CD1c-positive myeloid dendritic cell (primary cell): ENCODE data around the gene PCBP3.

ENCODE experiments used
- DNase-seq: peaks from one replicate; pipeline ENCODE4 v3.0.0-alpha.2; 2016; ENCODE audit errors: extremely low spot score

The PCBP3 gene

GRCh38 chr21:45787371-45787770 lies 143.8 kb downstream of the PCBP3 start:
- DNase-seq = no peak

- DNase-seq = no peak
Observed at GRCh38 chr21:45788198-45788597, 144.7 kb downstream of the PCBP3 start.

GRCh38 chr21:45788637-45789506 lies 145.3 kb downstream of the PCBP3 start:
- DNase-seq = no peak

- no peak for DNase-seq
Observed at GRCh38 chr21:45790427-45790826, 146.9 kb downstream of the PCBP3 start.

- no peak for DNase-seq
Observed at GRCh38 chr21:45791562-45792418, 148.3 kb downstream of the PCBP3 start.

GRCh38 chr21:45792682-45793383 lies 149.3 kb downstream of the PCBP3 start:
- no peak for DNase-seq

- DNase-seq = no peak
Observed at GRCh38 chr21:45794027-45794426, 150.5 kb downstream of the PCBP3 start.

GRCh38 chr21:45796003-45796402 lies 152.5 kb downstream of the PCBP3 start:
- DNase-seq = no peak

GRCh38 chr21:45797338-45797737 lies 153.8 kb downstream of the PCBP3 start:
- no peak for DNase-seq

GRCh38 chr21:45799765-45800338 lies 156.3 kb downstream of the PCBP3 start:
- DNase-seq = no peak

- no peak for DNase-seq
Observed at GRCh38 chr21:45800339-45801080, 157.0 kb downstream of the PCBP3 start.

- DNase-seq = no peak
Observed at GRCh38 chr21:45801129-45801964, 157.8 kb downstream of the PCBP3 start.

GRCh38 chr21:45801989-45802388 lies 158.5 kb downstream of the PCBP3 start:
- no peak for DNase-seq

GRCh38 chr21:45802425-45802824 lies 158.9 kb downstream of the PCBP3 start:
- DNase-seq = no peak

GRCh38 chr21:45802956-45803617 lies 159.6 kb downstream of the PCBP3 start:
- DNase-seq = no peak

- DNase-seq = no peak
Observed at GRCh38 chr21:45803618-45804340, 160.3 kb downstream of the PCBP3 start.

GRCh38 chr21:45804809-45805313 lies 161.3 kb downstream of the PCBP3 start:
- no peak for DNase-seq

- DNase-seq = no peak
Observed at GRCh38 chr21:45805321-45805720, 161.8 kb downstream of the PCBP3 start.

GRCh38 chr21:45806042-45806441 lies 162.5 kb downstream of the PCBP3 start:
- no peak for DNase-seq
